GM12873 (cell line): ENCODE results near the gene ACVR1.

Experiments used
- CTCF ChIP-seq: IDR thresholded peaks from 2 replicates; pipeline ENCODE4 v1.5.1; 2012; ENCODE audit warnings: low read depth, mild to moderate bottlenecking, moderate library complexity, low read length, control low read depth; ENCODE audit not compliant: insufficient read depth; ENCODE audit errors: missing control alignments

The ACVR1 gene

DNA sequence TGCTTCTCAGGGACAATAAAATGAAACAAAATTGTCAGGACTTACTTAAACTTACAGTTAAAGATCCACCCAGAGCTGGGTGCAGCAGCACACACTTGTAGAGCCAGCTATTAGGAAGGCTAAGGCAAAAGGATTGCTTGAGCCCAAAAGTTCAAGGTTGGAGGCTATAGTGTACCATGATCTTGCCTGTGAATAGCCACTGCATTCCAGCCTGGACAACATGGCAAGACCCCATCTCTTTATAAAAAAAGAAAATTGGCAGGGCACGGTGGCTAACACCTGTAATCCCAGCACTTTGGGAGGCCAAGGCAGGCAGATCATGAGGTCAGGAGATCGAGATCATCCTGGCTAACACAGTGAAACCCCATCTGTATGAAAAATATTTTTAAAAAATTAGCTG, 34.6 kb downstream of the ACVR1 start:
- TF ChIP-seq CTCF = no peak

DNA sequence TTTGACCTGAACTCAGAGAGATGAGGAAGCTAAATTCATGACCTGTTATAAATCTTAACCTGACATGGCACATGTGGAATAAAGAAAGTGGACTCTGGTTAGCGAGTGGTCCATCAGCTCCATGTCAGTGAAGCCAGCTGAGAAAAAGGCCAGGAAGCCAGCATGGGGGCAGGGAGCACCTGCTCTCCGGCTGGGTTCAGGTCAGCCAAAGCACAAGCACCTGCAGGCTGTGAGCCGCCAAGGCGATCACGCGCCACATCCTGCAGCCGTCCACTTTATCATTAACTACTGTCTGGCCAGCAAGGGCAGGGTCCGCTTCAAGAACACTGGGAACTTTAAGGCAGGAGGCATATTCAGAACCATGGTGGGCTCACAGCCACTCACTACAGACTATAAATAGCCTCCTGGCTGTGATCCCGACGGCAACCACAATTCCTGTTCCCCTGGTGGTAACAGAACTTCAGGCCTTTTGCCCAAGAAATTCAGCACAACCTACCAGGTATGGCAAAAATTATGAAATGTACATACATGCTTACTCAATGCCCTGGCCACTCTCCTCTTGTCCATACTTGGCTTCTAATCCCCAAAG, 35.5 kb downstream of the ACVR1 start:
- no peak for TF ChIP-seq CTCF

GRCh38 chr2:157839822-157840221, 36.3 kb downstream of the ACVR1 start:
- no peak for TF ChIP-seq CTCF

DNA sequence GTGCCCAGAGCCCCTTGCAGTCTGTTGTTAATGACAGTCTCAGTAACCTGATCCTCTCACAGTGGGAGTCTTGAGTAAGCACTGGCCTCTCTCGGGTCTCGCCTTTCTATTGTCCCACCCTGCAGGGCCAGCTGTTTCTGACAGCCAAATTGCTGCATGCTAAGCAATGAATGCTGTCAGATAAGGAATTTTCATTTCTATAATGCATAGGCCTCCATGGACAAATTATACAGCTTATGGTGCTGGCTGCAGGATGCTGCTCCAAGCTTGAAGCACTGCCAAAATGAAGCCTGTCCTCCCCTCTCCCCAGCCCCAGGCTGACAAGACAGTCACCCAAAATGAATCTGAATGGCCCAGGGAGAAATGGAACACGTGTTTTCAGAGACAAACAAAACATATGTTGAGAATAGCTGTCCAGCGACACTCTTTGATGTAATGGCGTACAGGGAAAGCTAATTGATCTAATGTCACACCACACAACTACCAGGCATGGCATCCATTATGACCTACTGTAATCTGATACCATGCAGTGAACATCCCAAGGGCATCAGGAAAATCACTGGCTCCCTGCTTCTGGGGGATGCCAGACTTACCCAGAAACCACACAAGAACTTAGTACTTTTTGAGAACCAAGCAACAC, 36.8 kb downstream of the ACVR1 start:
- TF ChIP-seq CTCF = no peak

DNA sequence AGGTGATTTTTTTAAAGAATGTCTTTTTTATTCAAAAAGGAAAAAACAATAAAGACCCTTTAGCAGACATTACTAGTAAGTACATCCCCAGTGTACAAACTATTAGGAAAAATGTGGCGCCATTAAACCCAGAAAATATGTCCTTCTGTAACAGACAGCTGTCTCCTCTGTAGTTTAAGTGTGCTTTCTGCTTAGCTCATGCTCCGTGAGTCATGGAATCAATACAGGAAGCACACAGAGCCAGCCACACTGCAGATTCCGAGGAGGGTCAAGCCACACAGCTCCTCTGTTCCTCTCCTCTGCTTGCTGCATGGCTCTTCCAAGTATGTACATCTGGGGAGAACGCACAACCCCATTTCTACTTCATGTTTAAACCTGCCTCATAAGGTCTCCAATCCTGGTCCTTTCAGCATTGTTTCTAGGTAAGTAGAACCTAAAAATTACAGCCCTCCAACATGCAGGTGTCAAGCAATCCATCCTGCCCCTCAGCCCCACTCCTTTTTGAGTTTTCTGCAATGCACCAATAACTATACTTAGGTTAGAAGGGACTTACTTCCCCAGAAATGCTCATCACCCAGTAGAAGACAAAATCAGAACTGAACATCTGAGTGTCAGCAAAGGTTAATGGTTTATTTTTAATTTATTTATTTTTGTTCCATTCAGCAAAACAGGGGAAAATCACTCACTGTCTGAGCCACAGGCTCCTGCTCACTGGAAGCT, 37.5 kb downstream of the ACVR1 start:
- TF ChIP-seq CTCF = no peak

DNA sequence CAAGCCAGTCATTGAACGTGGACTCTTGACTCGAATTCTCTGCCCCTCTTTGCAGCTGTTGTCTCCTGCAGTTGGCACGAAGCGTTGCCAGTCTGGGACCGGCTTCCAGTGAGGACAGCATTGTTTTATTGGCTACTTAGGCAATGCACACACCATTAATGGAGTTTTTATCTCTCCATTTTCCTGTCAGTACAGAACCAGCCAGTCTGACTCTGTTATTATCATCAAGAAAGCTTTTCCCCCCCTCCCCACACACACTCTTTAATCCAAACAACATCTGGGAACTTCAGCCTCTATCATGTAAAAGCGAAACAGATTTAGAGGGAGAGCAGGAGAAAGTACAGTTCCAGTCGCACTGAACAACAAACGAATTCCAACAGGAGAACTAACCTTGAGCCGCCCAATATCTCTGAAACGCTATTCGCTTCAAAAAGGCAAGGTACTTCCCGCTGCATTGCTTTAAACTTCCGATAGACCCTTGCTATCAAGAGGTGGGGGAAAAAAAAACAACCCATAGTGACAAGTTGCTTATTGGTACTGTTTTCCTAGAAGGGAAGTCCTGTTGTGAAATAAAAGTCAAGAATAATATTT, 38.2 kb downstream of the ACVR1 start:
- no peak for TF ChIP-seq CTCF

DNA sequence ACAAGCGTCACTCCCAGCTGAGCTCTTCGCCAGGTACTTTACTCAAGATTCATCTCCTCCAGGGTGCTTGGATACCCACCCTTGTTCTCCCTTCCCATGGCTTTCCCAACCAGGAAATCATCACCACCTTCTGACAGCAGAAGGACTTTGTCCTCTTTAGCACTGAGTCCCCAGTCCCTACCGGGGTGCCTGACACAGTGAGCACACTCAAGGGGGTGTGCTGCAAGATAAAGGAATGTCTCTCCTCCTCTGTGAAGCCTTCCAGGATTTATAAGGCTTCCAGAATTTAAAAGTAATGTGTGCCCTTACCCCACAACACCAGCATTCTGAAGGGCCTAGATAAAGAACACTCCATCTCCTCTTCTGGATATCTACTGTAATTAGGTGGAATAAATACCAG, 39.6 kb downstream of the ACVR1 start:
- TF ChIP-seq CTCF = no peak
